ENCODE measurements around the gene SSH2. TPM values are rescaled to one million over a fixed set of nuclear protein-coding genes. Genes with fewer than 3 reads are reported as not detected.

SSH2 gene
- total RNA-seq, 1 donor from 2014 or later = 64.1 TPM

- intact Hi-C loops (cut with micrococcal nuclease) = no loop called here
These were observed 91.1 kb downstream of the SSH2 start for GRCh38 chr17:29838961-29839360.

- intact Hi-C loops (cut with micrococcal nuclease) = no loop called here
These were observed 92.5 kb downstream of the SSH2 start for GRCh38 chr17:29837531-29837930.

- intact Hi-C loops (cut with micrococcal nuclease) = no loop called here
These were observed 93.4 kb downstream of the SSH2 start for GRCh38 chr17:29836643-29837042.

GRCh38 chr17:29835435-29836351 is 94.3 kb downstream of the SSH2 start:
- intact Hi-C loops (cut with micrococcal nuclease) = no loop called here

GRCh38 chr17:29833801-29834200 is 96.2 kb downstream of the SSH2 start:
- intact Hi-C loops (cut with micrococcal nuclease) = no loop called here

GRCh38 chr17:29828676-29829284 is 101.2 kb downstream of the SSH2 start:
- intact Hi-C loops (cut with micrococcal nuclease) = no loop called here

- intact Hi-C loops (cut with micrococcal nuclease) = no loop called here
These were observed 102.8 kb downstream of the SSH2 start for GRCh38 chr17:29827179-29827578.

GRCh38 chr17:29826114-29826692 is 103.8 kb downstream of the SSH2 start:
- intact Hi-C loops (cut with micrococcal nuclease) = no loop called here

- intact Hi-C loops (cut with micrococcal nuclease) = no loop called here
These were observed 104.4 kb downstream of the SSH2 start for GRCh38 chr17:29825604-29826003.

- intact Hi-C loops (cut with micrococcal nuclease) = no loop called here
These were observed 108.1 kb downstream of the SSH2 start for GRCh38 chr17:29821897-29822296.

- intact Hi-C loops (cut with micrococcal nuclease) = no loop called here
These were observed 109.6 kb downstream of the SSH2 start for GRCh38 chr17:29820425-29820824.

- intact Hi-C loops (cut with micrococcal nuclease) = loop anchor here (1.0 to 5.0 kb wide), 3 partner anchors 124 to 285 kb away; no protein-coding TSS in a partner anchor
These were observed 122.3 kb downstream of the SSH2 start for GRCh38 chr17:29807520-29808361.

- intact Hi-C loops (cut with micrococcal nuclease) = no loop called here
These were observed 127.8 kb downstream of the SSH2 start for GRCh38 chr17:29802246-29802645.

GRCh38 chr17:29800457-29800856 is 129.6 kb downstream of the SSH2 start:
- intact Hi-C loops (cut with micrococcal nuclease) = no loop called here

- intact Hi-C loops (cut with micrococcal nuclease) = no loop called here
These were observed 133.4 kb downstream of the SSH2 start for GRCh38 chr17:29796652-29797051.

- intact Hi-C loops (cut with micrococcal nuclease) = no loop called here
These were observed 136.5 kb downstream of the SSH2 start for GRCh38 chr17:29793501-29793900.

GRCh38 chr17:29791336-29792080 is 138.5 kb downstream of the SSH2 start:
- intact Hi-C loops (cut with micrococcal nuclease) = no loop called here

- intact Hi-C loops (cut with micrococcal nuclease) = no loop called here
These were observed 140.5 kb downstream of the SSH2 start for GRCh38 chr17:29789196-29790170.

- intact Hi-C loops (cut with micrococcal nuclease) = no loop called here
These were observed 142.0 kb downstream of the SSH2 start for GRCh38 chr17:29787995-29788394.
